H9 (cell line): ENCODE data around the gene DNAH5. TPM values are rescaled to one million over a fixed set of nuclear protein-coding genes. Genes with fewer than 3 reads are reported as not detected.

ENCODE experiments used
- DNase-seq: peaks from one replicate; pipeline ENCODE4 v3.0.0-alpha.2; 2017
- H2AFZ ChIP-seq: one replicate; pipeline ENCODE4 v1.6.1; 2013; ENCODE audit warnings: mild to moderate bottlenecking, low read length, control low read depth, moderate library complexity
- H2AK5ac ChIP-seq: 2 replicates; pipeline ENCODE4 v1.6.1; 2013; ENCODE audit warnings: low read length, control low read depth, mixed read lengths; ENCODE audit not compliant: insufficient read length
- H2BK120ac ChIP-seq: one replicate; pipeline ENCODE4 v1.6.1; 2013; ENCODE audit warnings: low read depth, mild to moderate bottlenecking, low read length, control low read depth, inconsistent platforms; ENCODE audit not compliant: poor library complexity, severe bottlenecking
- H2BK12ac ChIP-seq: 2 replicates; pipeline ENCODE4 v1.6.1; 2013; ENCODE audit warnings: low read length, control low read depth, mixed read lengths, low read depth; ENCODE audit not compliant: insufficient read length
- H2BK15ac ChIP-seq: 2 replicates; pipeline ENCODE4 v1.6.1; 2013; ENCODE audit warnings: low read depth, low read length, control low read depth
- H2BK20ac ChIP-seq: one replicate; pipeline ENCODE4 v1.6.1; 2013; ENCODE audit warnings: low read depth, mild to moderate bottlenecking, low read length, control low read depth, inconsistent platforms; ENCODE audit not compliant: poor library complexity, severe bottlenecking
- H2BK5ac ChIP-seq: 2 replicates; pipeline ENCODE4 v1.6.1; 2013; ENCODE audit warnings: low read length, control low read depth, mixed read lengths; ENCODE audit not compliant: insufficient read length
- H3K14ac ChIP-seq: 2 replicates; pipeline ENCODE4 v1.6.1; 2013; ENCODE audit warnings: low read length, control low read depth; ENCODE audit not compliant: insufficient read depth
- H3K18ac ChIP-seq: 2 replicates; pipeline ENCODE4 v1.6.1; 2013; ENCODE audit warnings: low read depth, mild to moderate bottlenecking, mixed read lengths, low read length, control low read depth; ENCODE audit not compliant: insufficient read length
- H3K23ac ChIP-seq: 2 replicates; pipeline ENCODE4 v1.6.1; 2013; ENCODE audit warnings: low read length, control low read depth, mixed read lengths, low read depth; ENCODE audit not compliant: insufficient read length
- H3K23me2 ChIP-seq: 2 replicates; pipeline ENCODE4 v1.6.1; 2013; ENCODE audit warnings: low read depth, mild to moderate bottlenecking, mixed read lengths, low read length, control low read depth; ENCODE audit not compliant: insufficient read length, poor library complexity, severe bottlenecking
- H3K27ac ChIP-seq: 2 replicates; pipeline ENCODE4 v1.5.1; 2013; ENCODE audit warnings: low read length, control low read depth, mixed read lengths, low read depth; ENCODE audit not compliant: insufficient read length
- H3K27me3 ChIP-seq: 2 replicates; pipeline ENCODE4 v1.6.1; 2013; ENCODE audit warnings: low read length, control low read depth, inconsistent platforms; ENCODE audit not compliant: insufficient read depth
- H3K4ac ChIP-seq: 2 replicates; pipeline ENCODE4 v1.6.1; 2013; ENCODE audit warnings: low read depth, mild to moderate bottlenecking, control low read depth, inconsistent platforms, low read length, moderate library complexity
- H3K4me1 ChIP-seq: 2 replicates; pipeline ENCODE4 v1.6.1; 2013; ENCODE audit warnings: low read length, control low read depth, inconsistent platforms; ENCODE audit not compliant: insufficient read depth
- H3K4me2 ChIP-seq: 2 replicates; pipeline ENCODE4 v1.6.1; 2013; ENCODE audit warnings: low read length, control low read depth, mixed read lengths; ENCODE audit not compliant: insufficient read length, insufficient read depth
- H3K56ac ChIP-seq: 2 replicates; pipeline ENCODE4 v1.6.1; 2013; ENCODE audit warnings: low read depth, mild to moderate bottlenecking, mixed read lengths, low read length, control low read depth; ENCODE audit not compliant: insufficient read length
- H3K79me1 ChIP-seq: 2 replicates; pipeline ENCODE4 v1.6.1; 2013; ENCODE audit warnings: low read depth, mild to moderate bottlenecking, moderate library complexity, low read length, control low read depth, inconsistent platforms; ENCODE audit not compliant: insufficient read depth, poor library complexity, severe bottlenecking
- H3K79me2 ChIP-seq: 2 replicates; pipeline ENCODE4 v1.6.1; 2013; ENCODE audit warnings: low read length, control low read depth, inconsistent platforms; ENCODE audit not compliant: insufficient read depth
- H3K9ac ChIP-seq: 2 replicates; pipeline ENCODE4 v1.6.1; 2013; ENCODE audit warnings: low read length, control low read depth, mixed read lengths; ENCODE audit not compliant: insufficient read length; ENCODE audit errors: extremely low read depth
- H3K9me3 ChIP-seq: one replicate; pipeline ENCODE4 v1.6.1; 2013; ENCODE audit warnings: low read depth, low read length, inconsistent platforms; ENCODE audit not compliant: control insufficient read depth
- H3T11ph ChIP-seq: one replicate; pipeline ENCODE4 v1.6.1; 2013; ENCODE audit warnings: mild to moderate bottlenecking, low read length, control low read depth, inconsistent platforms
- H4K20me1 ChIP-seq: one replicate; pipeline ENCODE4 v1.6.1; 2013; ENCODE audit not compliant: control insufficient read depth, insufficient read length, insufficient read depth
- H4K5ac ChIP-seq: 2 replicates; pipeline ENCODE4 v1.6.1; 2013; ENCODE audit warnings: low read depth, mild to moderate bottlenecking, mixed read lengths, low read length, control low read depth; ENCODE audit not compliant: insufficient read length
- H4K8ac ChIP-seq: replicated peaks from 2 replicates; pipeline ENCODE4 v1.6.1; 2013; ENCODE audit warnings: low read length, control low read depth, mixed read lengths, low read depth; ENCODE audit not compliant: insufficient read length
- H4K91ac ChIP-seq: 2 replicates; pipeline ENCODE4 v1.6.1; 2013; ENCODE audit warnings: low read depth, mild to moderate bottlenecking, moderate library complexity, mixed read lengths, low read length, control low read depth; ENCODE audit not compliant: insufficient read length
- H3K27ac Mint-ChIP-seq, 3 experiments: 2 replicates in 2 of 3; 3 replicates in 1 of 3; pipeline ENCODE4 v1.8.0; 2020 to 2021; ENCODE audit warnings: mixed read lengths in 3 of 3, mild to moderate bottlenecking in 1 of 3, moderate library complexity in 1 of 3
- H3K27me3 Mint-ChIP-seq: 2 replicates; pipeline ENCODE4 v1.8.0; 2021; ENCODE audit warnings: low read depth, mild to moderate bottlenecking, moderate library complexity, mixed read lengths
- H3K36me3 Mint-ChIP-seq, 3 experiments: 2 replicates in 2 of 3; 3 replicates in 1 of 3; pipeline ENCODE4 v1.8.0; 2020 to 2021; ENCODE audit warnings: low read depth in 3 of 3, mixed read lengths in 3 of 3; ENCODE audit not compliant: insufficient read depth in 1 of 3
- H3K4me1 Mint-ChIP-seq, 2 experiments: 2 replicates each; pipeline ENCODE4 v1.8.0; 2020; ENCODE audit warnings: mixed read lengths in 2 of 2
- H3K4me3 Mint-ChIP-seq, 2 experiments: 2 replicates in 1 of 2; 3 replicates in 1 of 2; pipeline ENCODE4 v1.8.0; 2020 to 2021; ENCODE audit warnings: mild to moderate bottlenecking in 2 of 2, mixed read lengths in 2 of 2, moderate library complexity in 1 of 2
- H3K9me3 Mint-ChIP-seq, 2 experiments: 2 replicates in 1 of 2; 3 replicates in 1 of 2; pipeline ENCODE4 v1.8.0; 2020; ENCODE audit warnings: mild to moderate bottlenecking in 2 of 2, mixed read lengths in 2 of 2, moderate library complexity in 1 of 2
- WGBS: extraction: QIAGEN DNeasy Blood & Tissue Kit; methylation state at CpG from one replicate; pipeline ENCODE4 v1.1.7; 2013; ENCODE audit warnings: missing lambda C conversion rate, low lambda C conversion rate, mixed read lengths; ENCODE audit not compliant: insufficient read length; ENCODE audit errors: extremely low coverage; 5-methylcytosine and 5-hydroxymethylcytosine counted together
- total RNA-seq: library from RNA; stranded (reverse); gene quantifications from 2 replicates; pipeline ENCODE4 v1.2.1, GENCODE V29; 2021
- TF ChIP-seq, protein P1 (sequence below): fragments of 200-600 bp; sonication (generic); conservative IDR thresholded peaks from 3 replicates; pipeline ENCODE4 v1.8.0; 2021; ENCODE audit warnings: antibody characterized with exemption, mild to moderate bottlenecking

The DNAH5 gene
- total RNA-seq, 1 experiment from 2014 or later = 0.50 TPM

DNA sequence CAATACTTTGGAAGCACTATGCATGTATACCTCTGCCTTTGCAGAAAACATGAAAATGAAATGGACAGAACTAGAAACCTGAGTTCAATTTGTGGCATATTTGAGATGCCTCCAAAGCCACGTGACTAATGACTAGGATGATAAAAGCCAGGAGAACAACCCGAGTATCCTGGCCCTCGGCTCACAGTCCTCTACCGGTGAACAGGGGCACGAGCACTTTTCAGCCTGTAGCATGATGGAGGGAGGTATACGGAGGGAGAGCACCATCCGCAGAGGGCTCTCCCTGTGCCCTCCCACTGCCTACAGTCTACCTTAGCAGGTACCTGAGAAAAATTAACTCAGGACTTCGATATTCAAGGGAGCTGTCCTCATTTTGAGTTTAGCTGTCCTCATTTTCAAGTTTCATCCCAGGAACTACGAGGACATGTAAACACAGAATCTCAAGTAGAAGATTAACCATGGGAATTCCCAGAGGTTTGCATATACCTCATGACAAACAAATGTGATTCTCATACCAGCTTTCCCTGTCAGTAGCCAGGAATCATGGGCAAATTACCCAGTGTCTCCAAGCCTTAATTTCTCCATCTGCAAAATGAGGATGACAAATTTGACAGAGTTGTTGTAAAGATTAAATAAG, 249.3 kb downstream of the DNAH5 start:
- no peak overlapping the region for H4K8ac ChIP-seq
- H3K4me1 Mint-ChIP-seq = no peaks in the 10 kb centered on the region
- no peaks in the 10 kb centered on the region for H3K36me3 Mint-ChIP-seq
- H2BK12ac ChIP-seq = no peak overlapping the region
- H3K18ac ChIP-seq = no peak overlapping the region
- no peaks in the 10 kb centered on the region for H3K79me2 ChIP-seq
- H2BK15ac ChIP-seq = no peak overlapping the region
- no peaks in the 10 kb centered on the region for H4K20me1 ChIP-seq
- no peak overlapping the region for H3T11ph ChIP-seq
- H3K56ac ChIP-seq = no peak overlapping the region
- WGBS = no CpG with 5 or more reads among the region's 9 CpGs
- no peaks in the 10 kb centered on the region for H3K9me3 ChIP-seq
- H3K9me3 Mint-ChIP-seq = no peaks in the 10 kb centered on the region; a peak in 1 of 5 replicates
- H3K27me3 Mint-ChIP-seq = no peaks in the 10 kb centered on the region
- TF ChIP-seq, protein P1, sequence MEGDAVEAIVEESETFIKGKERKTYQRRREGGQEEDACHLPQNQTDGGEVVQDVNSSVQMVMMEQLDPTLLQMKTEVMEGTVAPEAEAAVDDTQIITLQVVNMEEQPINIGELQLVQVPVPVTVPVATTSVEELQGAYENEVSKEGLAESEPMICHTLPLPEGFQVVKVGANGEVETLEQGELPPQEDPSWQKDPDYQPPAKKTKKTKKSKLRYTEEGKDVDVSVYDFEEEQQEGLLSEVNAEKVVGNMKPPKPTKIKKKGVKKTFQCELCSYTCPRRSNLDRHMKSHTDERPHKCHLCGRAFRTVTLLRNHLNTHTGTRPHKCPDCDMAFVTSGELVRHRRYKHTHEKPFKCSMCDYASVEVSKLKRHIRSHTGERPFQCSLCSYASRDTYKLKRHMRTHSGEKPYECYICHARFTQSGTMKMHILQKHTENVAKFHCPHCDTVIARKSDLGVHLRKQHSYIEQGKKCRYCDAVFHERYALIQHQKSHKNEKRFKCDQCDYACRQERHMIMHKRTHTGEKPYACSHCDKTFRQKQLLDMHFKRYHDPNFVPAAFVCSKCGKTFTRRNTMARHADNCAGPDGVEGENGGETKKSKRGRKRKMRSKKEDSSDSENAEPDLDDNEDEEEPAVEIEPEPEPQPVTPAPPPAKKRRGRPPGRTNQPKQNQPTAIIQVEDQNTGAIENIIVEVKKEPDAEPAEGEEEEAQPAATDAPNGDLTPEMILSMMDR = no peak
- no peak overlapping the region for H2BK120ac ChIP-seq
- no peak overlapping the region for H3K4me2 ChIP-seq
- no peak overlapping the region for H4K91ac ChIP-seq
- H3K23me2 ChIP-seq = no peaks in the 10 kb centered on the region
- H4K5ac ChIP-seq = no peak overlapping the region
- no peak overlapping the region for H3K4ac ChIP-seq
- no peaks in the 10 kb centered on the region for H3K4me1 ChIP-seq
- H3K4me3 Mint-ChIP-seq = no peak overlapping the region
- no peak overlapping the region for H3K27ac ChIP-seq
- DNase-seq = no peak
- no peak overlapping the region for H3K14ac ChIP-seq
- H2AK5ac ChIP-seq = no peak overlapping the region
- no peak overlapping the region for H2AFZ ChIP-seq
- H2BK5ac ChIP-seq = no peak overlapping the region
- H3K23ac ChIP-seq = no peak overlapping the region
- H3K79me1 ChIP-seq = no peaks in the 10 kb centered on the region
- H3K27me3 ChIP-seq = no peaks in the 10 kb centered on the region
- H2BK20ac ChIP-seq = no peak overlapping the region
- H3K9ac ChIP-seq = no peak overlapping the region
- H3K27ac Mint-ChIP-seq = no peak overlapping the region
